Measurements from ENCODE around the gene LRBA.
"Not testable (repeated sequence)": the region's sequence is repeated elsewhere in the genome, so short reads cannot be mapped to it uniquely, and the experiment has no call there.

LRBA gene

GRCh38 chr4:150765216-150765615, 249.9 kb downstream of the LRBA start:
- no peak overlapping the region for H3K4me3 ChIP-seq (ENCODE audit: low read length)
- H3K4me1 ChIP-seq (ENCODE audit: control insufficient read depth, insufficient read depth, low read length), result no peaks in the 10 kb centered on the region
- WGBS (ENCODE audit: insufficient coverage, insufficient read length), result no CpG with 5 or more reads among the region's 2 CpGs
- no peak for DNase-seq (ENCODE audit: low read depth, low spot score)
- H3K27me3 ChIP-seq (ENCODE audit: control insufficient read depth, insufficient read depth, low read length), result no peaks in the 10 kb centered on the region
- no peaks in the 10 kb centered on the region for H3K9me3 ChIP-seq (ENCODE audit: control insufficient read depth, insufficient read depth, low read length)
- no peaks in the 10 kb centered on the region for H3K36me3 ChIP-seq (ENCODE audit: control insufficient read depth, insufficient read depth, low read length)
- H3K27ac ChIP-seq (ENCODE audit: low read length), result no peak overlapping the region

GRCh38 chr4:150751648-150752047, 263.4 kb downstream of the LRBA start:
- Histone ChIP-seq H3K36me3 (ENCODE audit: control insufficient read depth, insufficient read depth, low read length) (no peaks in the 10 kb centered on the region), H3K4me1 (ENCODE audit: control insufficient read depth, insufficient read depth, low read length) (no peaks in the 10 kb centered on the region), H3K27ac (ENCODE audit: low read length) (no peak overlapping the region), H3K4me3 (ENCODE audit: low read length) (no peak overlapping the region), H3K27me3 (ENCODE audit: control insufficient read depth, insufficient read depth, low read length) (no peaks in the 10 kb centered on the region), H3K9me3 (ENCODE audit: control insufficient read depth, insufficient read depth, low read length) (no peaks in the 10 kb centered on the region)
- no peak for DNase-seq (ENCODE audit: low read depth, low spot score)

- Histone ChIP-seq H3K27me3 (ENCODE audit: control insufficient read depth, insufficient read depth, low read length) (no peaks in the 10 kb centered on the region), H3K9me3 (ENCODE audit: control insufficient read depth, insufficient read depth, low read length) (no peaks in the 10 kb centered on the region), H3K4me1 (ENCODE audit: control insufficient read depth, insufficient read depth, low read length) (no peaks in the 10 kb centered on the region), H3K4me3 (ENCODE audit: low read length) (no peak overlapping the region), H3K36me3 (ENCODE audit: control insufficient read depth, insufficient read depth, low read length) (no peaks in the 10 kb centered on the region), H3K27ac (ENCODE audit: low read length) (no peak overlapping the region)
- DNase-seq (ENCODE audit: low read depth, low spot score), result no peak
Measured at GRCh38 chr4:150750824-150751223, 264.3 kb downstream of the LRBA start.

GRCh38 chr4:150746156-150746555, 268.9 kb downstream of the LRBA start:
- H3K36me3 ChIP-seq (ENCODE audit: control insufficient read depth, insufficient read depth, low read length), result no peaks in the 10 kb centered on the region
- no peak overlapping the region for H3K27ac ChIP-seq (ENCODE audit: low read length)
- WGBS (ENCODE audit: insufficient coverage, insufficient read length), result no CpG with 5 or more reads among the region's 4 CpGs
- DNase-seq (ENCODE audit: low read depth, low spot score), result no peak
- no peaks in the 10 kb centered on the region for H3K27me3 ChIP-seq (ENCODE audit: control insufficient read depth, insufficient read depth, low read length)
- no peak overlapping the region for H3K4me3 ChIP-seq (ENCODE audit: low read length)
- no peaks in the 10 kb centered on the region for H3K4me1 ChIP-seq (ENCODE audit: control insufficient read depth, insufficient read depth, low read length)
- H3K9me3 ChIP-seq (ENCODE audit: control insufficient read depth, insufficient read depth, low read length), result no peaks in the 10 kb centered on the region

GRCh38 chr4:150744570-150744969, 270.5 kb downstream of the LRBA start:
- WGBS (ENCODE audit: insufficient coverage, insufficient read length), result no CpG with 5 or more reads among the region's 2 CpGs
- DNase-seq (ENCODE audit: low read depth, low spot score), result no peak

GRCh38 chr4:150743564-150744342, 271.3 kb downstream of the LRBA start:
- no peak overlapping the region for H3K4me3 ChIP-seq (ENCODE audit: low read length)
- no peaks in the 10 kb centered on the region for H3K4me1 ChIP-seq (ENCODE audit: control insufficient read depth, insufficient read depth, low read length)
- DNase-seq (ENCODE audit: low read depth, low spot score), result no peak
- H3K27ac ChIP-seq (ENCODE audit: low read length), result no peak overlapping the region
- no peaks in the 10 kb centered on the region for H3K36me3 ChIP-seq (ENCODE audit: control insufficient read depth, insufficient read depth, low read length)
- no CpG with 5 or more reads among the region's 2 CpGs for WGBS (ENCODE audit: insufficient coverage, insufficient read length)
- H3K27me3 ChIP-seq (ENCODE audit: control insufficient read depth, insufficient read depth, low read length), result no peaks in the 10 kb centered on the region
- H3K9me3 ChIP-seq (ENCODE audit: control insufficient read depth, insufficient read depth, low read length), result no peaks in the 10 kb centered on the region

More at GRCh38 chr4:150744570-150744969, 270.5 kb downstream of the LRBA start:
- Histone ChIP-seq H3K9me3 (ENCODE audit: control insufficient read depth, insufficient read depth, low read length) (no peaks in the 10 kb centered on the region), H3K4me1 (ENCODE audit: control insufficient read depth, insufficient read depth, low read length) (no peaks in the 10 kb centered on the region), H3K4me3 (ENCODE audit: low read length) (no peak overlapping the region), H3K27me3 (ENCODE audit: control insufficient read depth, insufficient read depth, low read length) (no peaks in the 10 kb centered on the region), H3K36me3 (ENCODE audit: control insufficient read depth, insufficient read depth, low read length) (no peaks in the 10 kb centered on the region), H3K27ac (ENCODE audit: low read length) (no peak overlapping the region)

- DNase-seq (ENCODE audit: low read depth, low spot score), result not testable (repeated sequence)
- no CpG with 5 or more reads among the region's 6 CpGs for WGBS (ENCODE audit: insufficient coverage, insufficient read length)
Measured at GRCh38 chr4:150742930-150743329, 272.2 kb downstream of the LRBA start.

GRCh38 chr4:150739591-150739990, 275.5 kb downstream of the LRBA start:
- no peaks in the 10 kb centered on the region for H3K27me3 ChIP-seq (ENCODE audit: control insufficient read depth, insufficient read depth, low read length)
- no peak overlapping the region for H3K4me3 ChIP-seq (ENCODE audit: low read length)
- H3K27ac ChIP-seq (ENCODE audit: low read length), result no peak overlapping the region
- no peak for DNase-seq (ENCODE audit: low read depth, low spot score)
- H3K4me1 ChIP-seq (ENCODE audit: control insufficient read depth, insufficient read depth, low read length), result no peaks in the 10 kb centered on the region
- no peaks in the 10 kb centered on the region for H3K36me3 ChIP-seq (ENCODE audit: control insufficient read depth, insufficient read depth, low read length)
- H3K9me3 ChIP-seq (ENCODE audit: control insufficient read depth, insufficient read depth, low read length), result no peaks in the 10 kb centered on the region
- no CpG with 5 or more reads among the region's 3 CpGs for WGBS (ENCODE audit: insufficient coverage, insufficient read length)

More at GRCh38 chr4:150742930-150743329, 272.2 kb downstream of the LRBA start:
- H3K27ac ChIP-seq (ENCODE audit: low read length); H3K4me3 ChIP-seq (ENCODE audit: low read length); H3K27me3 ChIP-seq (ENCODE audit: control insufficient read depth, insufficient read depth, low read length); H3K4me1 ChIP-seq (ENCODE audit: control insufficient read depth, insufficient read depth, low read length); H3K36me3 ChIP-seq (ENCODE audit: control insufficient read depth, insufficient read depth, low read length); H3K9me3 ChIP-seq (ENCODE audit: control insufficient read depth, insufficient read depth, low read length): not testable (repeated sequence)

- H3K36me3 ChIP-seq (ENCODE audit: control insufficient read depth, insufficient read depth, low read length), result no peaks in the 10 kb centered on the region
- no peaks in the 10 kb centered on the region for H3K9me3 ChIP-seq (ENCODE audit: control insufficient read depth, insufficient read depth, low read length)
- H3K27ac ChIP-seq (ENCODE audit: low read length), result no peak overlapping the region
- H3K27me3 ChIP-seq (ENCODE audit: control insufficient read depth, insufficient read depth, low read length), result no peaks in the 10 kb centered on the region
- no peak overlapping the region for H3K4me3 ChIP-seq (ENCODE audit: low read length)
- WGBS (ENCODE audit: insufficient coverage, insufficient read length), result no CpG with 5 or more reads among the region's 4 CpGs
- DNase-seq (ENCODE audit: low read depth, low spot score), result no peak
- no peaks in the 10 kb centered on the region for H3K4me1 ChIP-seq (ENCODE audit: control insufficient read depth, insufficient read depth, low read length)
Measured at GRCh38 chr4:150725957-150726523, 289.0 kb downstream of the LRBA start.

- H3K4me3 ChIP-seq (ENCODE audit: low read length), result no peak overlapping the region
- H3K9me3 ChIP-seq (ENCODE audit: control insufficient read depth, insufficient read depth, low read length), result no peaks in the 10 kb centered on the region
- DNase-seq (ENCODE audit: low read depth, low spot score), result no peak
- no CpG with 5 or more reads among the region's 5 CpGs for WGBS (ENCODE audit: insufficient coverage, insufficient read length)
- no peak overlapping the region for H3K27ac ChIP-seq (ENCODE audit: low read length)
- no peaks in the 10 kb centered on the region for H3K4me1 ChIP-seq (ENCODE audit: control insufficient read depth, insufficient read depth, low read length)
- H3K36me3 ChIP-seq (ENCODE audit: control insufficient read depth, insufficient read depth, low read length), result no peaks in the 10 kb centered on the region
- H3K27me3 ChIP-seq (ENCODE audit: control insufficient read depth, insufficient read depth, low read length), result no peaks in the 10 kb centered on the region
Measured at GRCh38 chr4:150723727-150724411, 291.2 kb downstream of the LRBA start.
